Peyer's patch (tissue), 4 donors: ENCODE data around the gene LUC7L3.

Experiments
- CTCF ChIP-seq, 6 experiments: fragments of 450-650 bp in 4 of 6; fragments of 200-600 bp in 2 of 6; sonication (generic) in 1 of 6; IDR thresholded peaks; one replicate each; pipeline ENCODE4 v1.5.1; 2017 to 2019; ENCODE audit warnings: antibody characterized with exemption in 6 of 6, mild to moderate bottlenecking in 3 of 6, moderate library complexity in 1 of 6
- POLR2A ChIP-seq, 2 donors: fragments of 450-650 bp; IDR thresholded peaks; one replicate each; pipeline ENCODE4 v1.5.1; 2017; ENCODE audit warnings: antibody characterized with exemption in 2 of 2, mild to moderate bottlenecking in 2 of 2, moderate library complexity in 2 of 2

GRCh38 chr17:50771991-50772785 is 52.8 kb downstream of the LUC7L3 start:
- TF ChIP-seq POLR2A (IDR thresholded peaks at IDR 0.05), result no peak
- no peak for TF ChIP-seq CTCF (IDR thresholded peaks at IDR 0.05)
